Measurements from ENCODE around the gene LRRC49.

GRCh38 chr15:71057143-71057542, 164.5 kb downstream of the LRRC49 start:
- no peak for TF ChIP-seq CTCF (IDR thresholded peaks at IDR 0.05 in 2 of 3, conservative IDR thresholded peaks at IDR 0.05 in 1 of 3; ENCODE audit: borderline replicate concordance in 1 of 3, insufficient read depth in 1 of 3, low read depth in 2 of 3, low read length in 2 of 3)
- no peak for TF ChIP-seq POLR2A (IDR thresholded peaks at IDR 0.05; ENCODE audit: borderline replicate concordance, extremely low read depth, insufficient read depth, insufficient read length)
